H9 (cell line): ENCODE measurements around the gene ERO1B. TPM values are rescaled to one million over a fixed set of nuclear protein-coding genes. Genes with fewer than 3 reads are reported as not detected.

Experiments used
- DNase-seq: peaks from one replicate; pipeline ENCODE4 v3.0.0-alpha.2; 2017
- H2AFZ ChIP-seq: one replicate; pipeline ENCODE4 v1.6.1; 2013; ENCODE audit warnings: mild to moderate bottlenecking, low read length, control low read depth, moderate library complexity
- H2AK5ac ChIP-seq: 2 replicates; pipeline ENCODE4 v1.6.1; 2013; ENCODE audit warnings: low read length, control low read depth, mixed read lengths; ENCODE audit not compliant: insufficient read length
- H2BK120ac ChIP-seq: one replicate; pipeline ENCODE4 v1.6.1; 2013; ENCODE audit warnings: low read depth, mild to moderate bottlenecking, low read length, control low read depth, inconsistent platforms; ENCODE audit not compliant: poor library complexity, severe bottlenecking
- H2BK12ac ChIP-seq: 2 replicates; pipeline ENCODE4 v1.6.1; 2013; ENCODE audit warnings: low read length, control low read depth, mixed read lengths, low read depth; ENCODE audit not compliant: insufficient read length
- H2BK15ac ChIP-seq: 2 replicates; pipeline ENCODE4 v1.6.1; 2013; ENCODE audit warnings: low read depth, low read length, control low read depth
- H2BK20ac ChIP-seq: one replicate; pipeline ENCODE4 v1.6.1; 2013; ENCODE audit warnings: low read depth, mild to moderate bottlenecking, low read length, control low read depth, inconsistent platforms; ENCODE audit not compliant: poor library complexity, severe bottlenecking
- H2BK5ac ChIP-seq: 2 replicates; pipeline ENCODE4 v1.6.1; 2013; ENCODE audit warnings: low read length, control low read depth, mixed read lengths; ENCODE audit not compliant: insufficient read length
- H3K14ac ChIP-seq: 2 replicates; pipeline ENCODE4 v1.6.1; 2013; ENCODE audit warnings: low read length, control low read depth; ENCODE audit not compliant: insufficient read depth
- H3K18ac ChIP-seq: 2 replicates; pipeline ENCODE4 v1.6.1; 2013; ENCODE audit warnings: low read depth, mild to moderate bottlenecking, mixed read lengths, low read length, control low read depth; ENCODE audit not compliant: insufficient read length
- H3K23ac ChIP-seq: 2 replicates; pipeline ENCODE4 v1.6.1; 2013; ENCODE audit warnings: low read length, control low read depth, mixed read lengths, low read depth; ENCODE audit not compliant: insufficient read length
- H3K23me2 ChIP-seq: 2 replicates; pipeline ENCODE4 v1.6.1; 2013; ENCODE audit warnings: low read depth, mild to moderate bottlenecking, mixed read lengths, low read length, control low read depth; ENCODE audit not compliant: insufficient read length, poor library complexity, severe bottlenecking
- H3K27ac ChIP-seq: 2 replicates; pipeline ENCODE4 v1.5.1; 2013; ENCODE audit warnings: low read length, control low read depth, mixed read lengths, low read depth; ENCODE audit not compliant: insufficient read length
- H3K27me3 ChIP-seq: 2 replicates; pipeline ENCODE4 v1.6.1; 2013; ENCODE audit warnings: low read length, control low read depth, inconsistent platforms; ENCODE audit not compliant: insufficient read depth
- H3K4ac ChIP-seq: 2 replicates; pipeline ENCODE4 v1.6.1; 2013; ENCODE audit warnings: low read depth, mild to moderate bottlenecking, control low read depth, inconsistent platforms, low read length, moderate library complexity
- H3K4me1 ChIP-seq: 2 replicates; pipeline ENCODE4 v1.6.1; 2013; ENCODE audit warnings: low read length, control low read depth, inconsistent platforms; ENCODE audit not compliant: insufficient read depth
- H3K4me2 ChIP-seq: 2 replicates; pipeline ENCODE4 v1.6.1; 2013; ENCODE audit warnings: low read length, control low read depth, mixed read lengths; ENCODE audit not compliant: insufficient read length, insufficient read depth
- H3K56ac ChIP-seq: 2 replicates; pipeline ENCODE4 v1.6.1; 2013; ENCODE audit warnings: low read depth, mild to moderate bottlenecking, mixed read lengths, low read length, control low read depth; ENCODE audit not compliant: insufficient read length
- H3K79me1 ChIP-seq: 2 replicates; pipeline ENCODE4 v1.6.1; 2013; ENCODE audit warnings: low read depth, mild to moderate bottlenecking, moderate library complexity, low read length, control low read depth, inconsistent platforms; ENCODE audit not compliant: insufficient read depth, poor library complexity, severe bottlenecking
- H3K79me2 ChIP-seq: 2 replicates; pipeline ENCODE4 v1.6.1; 2013; ENCODE audit warnings: low read length, control low read depth, inconsistent platforms; ENCODE audit not compliant: insufficient read depth
- H3K9ac ChIP-seq: 2 replicates; pipeline ENCODE4 v1.6.1; 2013; ENCODE audit warnings: low read length, control low read depth, mixed read lengths; ENCODE audit not compliant: insufficient read length; ENCODE audit errors: extremely low read depth
- H3K9me3 ChIP-seq: one replicate; pipeline ENCODE4 v1.6.1; 2013; ENCODE audit warnings: low read depth, low read length, inconsistent platforms; ENCODE audit not compliant: control insufficient read depth
- H3T11ph ChIP-seq: one replicate; pipeline ENCODE4 v1.6.1; 2013; ENCODE audit warnings: mild to moderate bottlenecking, low read length, control low read depth, inconsistent platforms
- H4K20me1 ChIP-seq: one replicate; pipeline ENCODE4 v1.6.1; 2013; ENCODE audit not compliant: control insufficient read depth, insufficient read length, insufficient read depth
- H4K5ac ChIP-seq: 2 replicates; pipeline ENCODE4 v1.6.1; 2013; ENCODE audit warnings: low read depth, mild to moderate bottlenecking, mixed read lengths, low read length, control low read depth; ENCODE audit not compliant: insufficient read length
- H4K8ac ChIP-seq: replicated peaks from 2 replicates; pipeline ENCODE4 v1.6.1; 2013; ENCODE audit warnings: low read length, control low read depth, mixed read lengths, low read depth; ENCODE audit not compliant: insufficient read length
- H4K91ac ChIP-seq: 2 replicates; pipeline ENCODE4 v1.6.1; 2013; ENCODE audit warnings: low read depth, mild to moderate bottlenecking, moderate library complexity, mixed read lengths, low read length, control low read depth; ENCODE audit not compliant: insufficient read length
- H3K27ac Mint-ChIP-seq, 3 experiments: 2 replicates in 2 of 3; 3 replicates in 1 of 3; pipeline ENCODE4 v1.8.0; 2020 to 2021; ENCODE audit warnings: mixed read lengths in 3 of 3, mild to moderate bottlenecking in 1 of 3, moderate library complexity in 1 of 3
- H3K27me3 Mint-ChIP-seq: 2 replicates; pipeline ENCODE4 v1.8.0; 2021; ENCODE audit warnings: low read depth, mild to moderate bottlenecking, moderate library complexity, mixed read lengths
- H3K36me3 Mint-ChIP-seq, 3 experiments: 2 replicates in 2 of 3; 3 replicates in 1 of 3; pipeline ENCODE4 v1.8.0; 2020 to 2021; ENCODE audit warnings: low read depth in 3 of 3, mixed read lengths in 3 of 3; ENCODE audit not compliant: insufficient read depth in 1 of 3
- H3K4me1 Mint-ChIP-seq, 2 experiments: 2 replicates each; pipeline ENCODE4 v1.8.0; 2020; ENCODE audit warnings: mixed read lengths in 2 of 2
- H3K4me3 Mint-ChIP-seq, 2 experiments: 2 replicates in 1 of 2; 3 replicates in 1 of 2; pipeline ENCODE4 v1.8.0; 2020 to 2021; ENCODE audit warnings: mild to moderate bottlenecking in 2 of 2, mixed read lengths in 2 of 2, moderate library complexity in 1 of 2
- H3K9me3 Mint-ChIP-seq, 2 experiments: 2 replicates in 1 of 2; 3 replicates in 1 of 2; pipeline ENCODE4 v1.8.0; 2020; ENCODE audit warnings: mild to moderate bottlenecking in 2 of 2, mixed read lengths in 2 of 2, moderate library complexity in 1 of 2
- WGBS: extraction: QIAGEN DNeasy Blood & Tissue Kit; methylation state at CpG from one replicate; pipeline ENCODE4 v1.1.7; 2013; ENCODE audit warnings: missing lambda C conversion rate, low lambda C conversion rate, mixed read lengths; ENCODE audit not compliant: insufficient read length; ENCODE audit errors: extremely low coverage; 5-methylcytosine and 5-hydroxymethylcytosine counted together
- total RNA-seq: library from RNA; stranded (reverse); gene quantifications from 2 replicates; pipeline ENCODE4 v1.2.1, GENCODE V29; 2021
- TF ChIP-seq, protein P1 (sequence below): fragments of 200-600 bp; sonication (generic); conservative IDR thresholded peaks from 3 replicates; pipeline ENCODE4 v1.8.0; 2021; ENCODE audit warnings: antibody characterized with exemption, mild to moderate bottlenecking

Gene ERO1B
- total RNA-seq, 1 experiment from 2014 or later = 1.5 TPM

DNA sequence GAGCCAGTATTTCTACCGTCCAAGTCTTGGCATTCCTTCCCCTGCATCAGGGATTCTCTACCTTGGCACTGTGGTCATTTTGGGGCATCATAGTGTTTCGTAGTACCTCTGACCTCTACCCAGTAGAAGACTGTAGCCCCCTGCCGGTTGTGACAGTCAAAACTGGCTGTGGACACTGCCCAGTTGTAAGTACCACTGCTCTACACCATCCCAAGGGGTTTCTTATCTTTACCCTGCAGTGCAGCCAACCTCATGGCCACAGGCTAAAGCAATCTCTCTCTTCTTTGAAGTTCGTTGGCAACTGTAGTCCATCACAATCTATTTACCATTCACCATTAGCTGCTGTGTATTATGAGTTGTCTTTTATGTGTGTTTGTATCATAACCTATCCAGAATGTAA lies 29.3 kb upstream of the ERO1B start:
- no peak overlapping the region for H3K4me3 Mint-ChIP-seq

More for the DNA sequence above, 29.3 kb upstream of the ERO1B start:
- H4K5ac ChIP-seq = no peak overlapping the region
- no peak overlapping the region for H2AFZ ChIP-seq
- H3K27ac ChIP-seq = no peak overlapping the region
- Mint-ChIP-seq H3K27me3 (no peaks in the 10 kb centered on the region), H3K4me1 (peaks cover 12 to 15% of the 10 kb centered on the region in 2 experiments), H3K27ac (no peak overlapping the region), H3K36me3 (no peaks in the 10 kb centered on the region), H3K9me3 (no peaks in the 10 kb centered on the region)
- no peak overlapping the region for H3K23ac ChIP-seq
- no peaks in the 10 kb centered on the region for H3K23me2 ChIP-seq
- no peak overlapping the region for H3K9ac ChIP-seq
- no peak overlapping the region for H3K4ac ChIP-seq
- no peak overlapping the region for H3K4me2 ChIP-seq
- TF ChIP-seq, protein P1, sequence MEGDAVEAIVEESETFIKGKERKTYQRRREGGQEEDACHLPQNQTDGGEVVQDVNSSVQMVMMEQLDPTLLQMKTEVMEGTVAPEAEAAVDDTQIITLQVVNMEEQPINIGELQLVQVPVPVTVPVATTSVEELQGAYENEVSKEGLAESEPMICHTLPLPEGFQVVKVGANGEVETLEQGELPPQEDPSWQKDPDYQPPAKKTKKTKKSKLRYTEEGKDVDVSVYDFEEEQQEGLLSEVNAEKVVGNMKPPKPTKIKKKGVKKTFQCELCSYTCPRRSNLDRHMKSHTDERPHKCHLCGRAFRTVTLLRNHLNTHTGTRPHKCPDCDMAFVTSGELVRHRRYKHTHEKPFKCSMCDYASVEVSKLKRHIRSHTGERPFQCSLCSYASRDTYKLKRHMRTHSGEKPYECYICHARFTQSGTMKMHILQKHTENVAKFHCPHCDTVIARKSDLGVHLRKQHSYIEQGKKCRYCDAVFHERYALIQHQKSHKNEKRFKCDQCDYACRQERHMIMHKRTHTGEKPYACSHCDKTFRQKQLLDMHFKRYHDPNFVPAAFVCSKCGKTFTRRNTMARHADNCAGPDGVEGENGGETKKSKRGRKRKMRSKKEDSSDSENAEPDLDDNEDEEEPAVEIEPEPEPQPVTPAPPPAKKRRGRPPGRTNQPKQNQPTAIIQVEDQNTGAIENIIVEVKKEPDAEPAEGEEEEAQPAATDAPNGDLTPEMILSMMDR = peak; percentile 26; the same call in 1 of the 3 replicates
- H4K20me1 ChIP-seq = no peaks in the 10 kb centered on the region
- no peak overlapping the region for H4K91ac ChIP-seq
- H3K14ac ChIP-seq = no peak overlapping the region
- H3K18ac ChIP-seq = no peak overlapping the region
- no peak overlapping the region for H2BK5ac ChIP-seq
- no peaks in the 10 kb centered on the region for H3K9me3 ChIP-seq
- H3K4me1 ChIP-seq = no peaks in the 10 kb centered on the region; the same call in 1 of the 2 replicates
- H3K79me1 ChIP-seq = no peaks in the 10 kb centered on the region
- WGBS = no CpG with 5 or more reads among the region's 4 CpGs
- no peaks in the 10 kb centered on the region for H3K79me2 ChIP-seq
- H2BK15ac ChIP-seq = no peak overlapping the region
- no peak overlapping the region for H2BK20ac ChIP-seq
- H2BK120ac ChIP-seq = no peak overlapping the region
- H3T11ph ChIP-seq = no peak overlapping the region
- H3K27me3 ChIP-seq = no peaks in the 10 kb centered on the region
- H3K56ac ChIP-seq = no peak overlapping the region
- no peak overlapping the region for H4K8ac ChIP-seq
- no peak overlapping the region for H2BK12ac ChIP-seq
- H2AK5ac ChIP-seq = no peak overlapping the region
- DNase-seq = no peak
